Type B pancreatic cell (in vitro differentiated cells): ENCODE results near the gene ITLN1. TPM values are rescaled to one million over a fixed set of nuclear protein-coding genes. Genes with fewer than 3 reads are reported as not detected.

Experiments used
- DNase-seq: peaks from one replicate; pipeline ENCODE4 v3.0.0; 2021; ENCODE audit warnings: mixed read lengths; ENCODE audit not compliant: unreplicated experiment; ENCODE audit errors: extremely low spot score
- H3K27ac Mint-ChIP-seq: 2 replicates; pipeline ENCODE4 v1.8.0; 2021; ENCODE audit warnings: mild to moderate bottlenecking, mixed read lengths
- H3K27me3 Mint-ChIP-seq: 2 replicates; pipeline ENCODE4 v1.8.0; 2021; ENCODE audit warnings: mixed read lengths
- H3K36me3 Mint-ChIP-seq: 2 replicates; pipeline ENCODE4 v1.8.0; 2021; ENCODE audit warnings: mixed read lengths
- H3K4me1 Mint-ChIP-seq: one replicate; pipeline ENCODE4 v1.8.0; 2021; ENCODE audit warnings: mixed read lengths; ENCODE audit not compliant: unreplicated experiment
- H3K4me3 Mint-ChIP-seq: 2 replicates; pipeline ENCODE4 v1.8.0; 2021; ENCODE audit warnings: mild to moderate bottlenecking, mixed read lengths
- H3K9me3 Mint-ChIP-seq: 2 replicates; pipeline ENCODE4 v1.8.0; 2021; ENCODE audit warnings: mixed read lengths
- total RNA-seq: library from RNA; stranded (reverse); gene quantifications from 2 replicates; pipeline ENCODE4 v1.2.1, GENCODE V29; 2021; ENCODE audit warnings: low replicate concordance
- TF ChIP-seq, protein P1 (sequence below): fragments of 200-600 bp; sonication (generic); conservative IDR thresholded peaks from 2 replicates; pipeline ENCODE4 v1.5.0; 2021; ENCODE audit warnings: antibody characterized with exemption, mild to moderate bottlenecking

ITLN1 gene
- total RNA-seq, 1 donor from 2014 or later: 59.8 TPM

DNA sequence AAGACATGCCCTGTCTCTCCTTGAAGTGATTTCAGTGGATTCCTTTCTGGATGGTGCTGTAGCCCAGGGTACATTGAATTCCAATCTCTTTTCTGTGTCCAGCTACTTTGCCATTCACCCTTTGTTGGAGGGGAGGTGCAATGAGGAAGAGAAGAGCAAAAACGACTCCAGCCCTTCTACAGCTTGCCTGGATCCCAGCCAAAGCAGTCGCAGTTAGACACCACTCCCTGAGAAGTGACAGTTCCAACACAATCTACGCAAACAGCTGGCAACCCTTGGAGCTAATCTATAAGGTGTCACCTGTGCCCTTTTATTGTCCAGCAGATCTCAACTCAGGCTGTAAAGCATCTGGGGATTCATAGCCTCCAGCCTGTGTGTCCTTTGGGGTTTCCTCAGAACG lies 26.9 kb downstream of the ITLN1 start:
- DNase-seq: no peak
- H3K27ac Mint-ChIP-seq: no peak overlapping the region
- peaks cover 2% of the 10 kb centered on the region for H3K27me3 Mint-ChIP-seq
- no peaks in the 10 kb centered on the region for H3K4me1 Mint-ChIP-seq
- H3K4me3 Mint-ChIP-seq: no peak overlapping the region
- TF ChIP-seq, protein P1, sequence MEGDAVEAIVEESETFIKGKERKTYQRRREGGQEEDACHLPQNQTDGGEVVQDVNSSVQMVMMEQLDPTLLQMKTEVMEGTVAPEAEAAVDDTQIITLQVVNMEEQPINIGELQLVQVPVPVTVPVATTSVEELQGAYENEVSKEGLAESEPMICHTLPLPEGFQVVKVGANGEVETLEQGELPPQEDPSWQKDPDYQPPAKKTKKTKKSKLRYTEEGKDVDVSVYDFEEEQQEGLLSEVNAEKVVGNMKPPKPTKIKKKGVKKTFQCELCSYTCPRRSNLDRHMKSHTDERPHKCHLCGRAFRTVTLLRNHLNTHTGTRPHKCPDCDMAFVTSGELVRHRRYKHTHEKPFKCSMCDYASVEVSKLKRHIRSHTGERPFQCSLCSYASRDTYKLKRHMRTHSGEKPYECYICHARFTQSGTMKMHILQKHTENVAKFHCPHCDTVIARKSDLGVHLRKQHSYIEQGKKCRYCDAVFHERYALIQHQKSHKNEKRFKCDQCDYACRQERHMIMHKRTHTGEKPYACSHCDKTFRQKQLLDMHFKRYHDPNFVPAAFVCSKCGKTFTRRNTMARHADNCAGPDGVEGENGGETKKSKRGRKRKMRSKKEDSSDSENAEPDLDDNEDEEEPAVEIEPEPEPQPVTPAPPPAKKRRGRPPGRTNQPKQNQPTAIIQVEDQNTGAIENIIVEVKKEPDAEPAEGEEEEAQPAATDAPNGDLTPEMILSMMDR: no peak
- no peaks in the 10 kb centered on the region for H3K36me3 Mint-ChIP-seq
- H3K9me3 Mint-ChIP-seq: no peaks in the 10 kb centered on the region

DNA sequence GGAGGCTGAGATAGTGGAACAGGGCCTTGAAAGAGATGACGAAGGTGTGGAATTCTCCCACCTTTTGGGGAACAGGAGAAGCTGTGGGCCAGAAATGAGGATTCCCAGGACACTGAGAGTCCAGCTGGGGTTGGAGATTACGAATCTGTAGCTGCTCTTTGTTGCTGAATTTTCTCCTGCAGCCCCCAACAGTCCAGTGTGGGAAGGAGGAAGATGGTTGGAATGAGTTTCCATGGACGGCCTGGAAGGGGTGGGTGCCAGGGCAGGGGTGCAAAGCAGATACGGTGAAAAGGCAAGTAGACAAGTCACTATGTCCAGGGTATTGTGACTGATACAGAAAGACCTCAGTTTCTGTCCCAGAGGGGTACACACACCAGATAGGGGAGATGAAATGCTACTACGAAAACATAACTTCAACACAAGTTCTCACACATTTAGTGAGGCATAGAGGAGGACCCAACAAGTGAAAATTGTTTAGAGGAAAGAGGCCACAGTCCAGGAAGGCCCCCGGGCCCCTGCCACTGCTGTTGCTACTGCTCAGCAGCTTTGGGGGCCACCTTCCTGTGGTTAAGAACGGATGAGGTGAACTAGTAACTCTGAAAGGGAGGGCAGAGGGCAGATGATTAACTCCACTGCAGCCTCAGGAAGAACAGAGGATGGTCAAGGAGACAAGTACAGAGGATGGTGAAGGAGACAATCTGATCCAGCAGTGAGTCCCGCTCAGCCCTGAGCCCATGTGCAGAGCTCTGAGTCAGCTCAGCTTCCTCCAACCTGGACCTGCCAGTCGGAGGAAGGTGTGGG lies 29.6 kb downstream of the ITLN1 start:
- no peak for DNase-seq
- TF ChIP-seq, protein P1: no peak
- H3K9me3 Mint-ChIP-seq: no peaks in the 10 kb centered on the region
- no peak overlapping the region for H3K4me3 Mint-ChIP-seq
- no peaks in the 10 kb centered on the region for H3K4me1 Mint-ChIP-seq
- peaks cover 2% of the 10 kb centered on the region for H3K27me3 Mint-ChIP-seq
- H3K36me3 Mint-ChIP-seq: no peaks in the 10 kb centered on the region
- no peak overlapping the region for H3K27ac Mint-ChIP-seq

DNA sequence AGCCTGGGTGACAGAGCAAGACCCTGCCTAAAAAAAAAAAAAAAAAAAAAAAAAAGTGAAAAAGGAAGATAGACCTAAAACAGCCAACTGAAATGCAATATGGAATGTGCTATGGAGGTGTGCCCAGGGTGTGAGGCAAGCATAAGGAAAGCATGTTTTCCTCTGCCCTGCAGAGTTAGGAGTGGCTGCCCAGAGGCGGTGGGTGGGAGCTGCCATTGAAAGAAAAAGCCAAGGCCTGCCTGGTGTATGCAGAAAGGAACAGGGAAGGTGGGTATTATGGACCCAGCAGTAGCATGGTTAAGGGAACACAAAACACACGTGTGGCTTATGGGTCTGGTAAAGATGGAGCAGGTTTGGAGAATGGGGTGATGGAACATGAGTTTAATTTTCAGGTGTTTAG lies 31.2 kb downstream of the ITLN1 start:
- Mint-ChIP-seq H3K27me3 (peaks cover 2% of the 10 kb centered on the region), H3K27ac (peak overlapping the region; percentile 62), H3K36me3 (no peaks in the 10 kb centered on the region), H3K4me3 (no peak overlapping the region), H3K9me3 (no peaks in the 10 kb centered on the region), H3K4me1 (no peaks in the 10 kb centered on the region)
- TF ChIP-seq, protein P1: no peak
- DNase-seq: no peak

DNA sequence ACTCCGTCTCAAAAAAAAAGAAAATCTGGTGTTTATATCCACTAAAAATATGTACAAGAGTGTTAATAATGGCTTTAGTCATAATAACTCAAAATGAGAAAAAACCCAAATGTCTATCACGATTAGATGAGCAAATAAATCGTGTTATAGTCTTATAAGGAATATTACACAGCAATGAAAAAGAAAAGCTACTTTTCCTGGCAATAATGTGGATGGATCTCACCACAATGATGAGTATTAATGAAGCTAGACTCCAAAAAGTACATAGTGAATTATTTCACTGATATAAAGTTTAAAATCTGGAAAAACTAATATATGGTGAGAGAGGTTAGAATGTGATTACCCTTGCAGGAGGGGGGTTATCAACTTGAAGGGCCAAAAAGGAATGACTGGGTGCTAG lies 32.0 kb downstream of the ITLN1 start:
- Mint-ChIP-seq H3K4me3 (no peak overlapping the region), H3K9me3 (no peaks in the 10 kb centered on the region), H3K4me1 (no peaks in the 10 kb centered on the region), H3K27me3 (peaks cover 2% of the 10 kb centered on the region), H3K36me3 (no peaks in the 10 kb centered on the region), H3K27ac (no peak overlapping the region)
- TF ChIP-seq, protein P1: no peak
- DNase-seq: no peak

DNA sequence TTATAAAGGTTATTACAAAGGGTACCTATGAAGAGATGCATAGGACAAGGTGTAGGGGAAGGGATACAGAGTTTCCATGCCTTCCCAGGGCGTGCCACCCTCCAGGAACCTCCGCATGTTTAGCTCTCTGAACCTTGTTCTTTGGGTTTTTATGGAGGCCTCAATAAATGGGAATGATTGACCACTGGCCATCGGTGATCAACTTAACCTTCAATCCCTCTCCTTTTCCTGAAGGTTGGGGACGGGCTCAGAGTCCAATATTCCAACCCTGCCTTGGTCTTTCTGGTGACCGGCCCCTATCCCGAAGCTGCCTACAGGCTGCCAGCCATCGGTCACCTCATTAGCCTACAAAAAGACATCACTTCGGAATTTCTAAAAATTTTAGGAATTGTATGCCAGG lies 34.0 kb downstream of the ITLN1 start:
- Mint-ChIP-seq H3K4me3 (no peak overlapping the region), H3K27ac (no peak overlapping the region), H3K9me3 (no peaks in the 10 kb centered on the region), H3K4me1 (no peaks in the 10 kb centered on the region), H3K36me3 (no peaks in the 10 kb centered on the region), H3K27me3 (peaks cover 2% of the 10 kb centered on the region)
- TF ChIP-seq, protein P1: no peak
- DNase-seq: no peak
